ENCODE measurements around the gene IPP. TPM values are rescaled to one million over a fixed set of nuclear protein-coding genes. Genes with fewer than 3 reads are reported as not detected.

The IPP gene
- total and polyA plus RNA-seq, 2 of the 8 experiments (the other 6 are each of a cell fraction or from before 2014, with no cell fraction given): 1.4 to 5.6 TPM

DNA sequence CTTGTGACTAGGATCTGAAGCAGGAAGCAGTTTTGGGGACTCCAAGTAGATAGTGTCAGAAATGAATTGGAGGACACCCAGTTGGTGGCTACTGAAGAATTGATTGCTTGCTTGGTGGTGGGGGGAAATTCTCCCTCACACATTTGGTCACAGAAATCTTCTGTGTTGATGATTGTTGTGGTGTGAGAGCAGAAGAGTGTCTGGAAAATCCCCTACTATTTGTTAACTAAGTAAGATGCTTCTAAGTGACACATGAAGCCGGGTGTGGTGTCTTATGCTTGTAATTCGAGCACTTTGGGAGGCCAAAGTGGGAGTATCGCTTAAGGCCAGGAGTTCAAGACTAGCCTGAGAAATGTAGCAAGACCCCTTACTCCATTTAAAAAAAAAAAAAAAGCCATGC lies 22.5 kb upstream of the IPP start:
- H3K9ac ChIP-seq (replicated peaks in 1 of 4; ENCODE audit: extremely low read depth in 1 of 4, low read depth in 3 of 4, low read length in 3 of 4): no peak overlapping the region
- no peak overlapping the region for H3K18ac ChIP-seq (ENCODE audit: extremely low read depth, low read length)
- no peak overlapping the region for H3K56ac ChIP-seq (replicated peaks; ENCODE audit: insufficient read length, low read depth, low read length)
- H4K5ac ChIP-seq (ENCODE audit: insufficient read length, low read depth, low read length): no peak overlapping the region
- no peak overlapping the region for H2BK15ac ChIP-seq (ENCODE audit: low read length)
- H4K8ac ChIP-seq (ENCODE audit: extremely low read depth, insufficient read depth, low read length): no peak overlapping the region
- no peaks in the 10 kb centered on the region for H3K23me2 ChIP-seq (ENCODE audit: low read depth, low read length)
- TF ChIP-seq TCF12 (IDR thresholded peaks at IDR 0.05; ENCODE audit: low read depth, low read length): no peak
- H3K14ac ChIP-seq (ENCODE audit: insufficient read length): no peak overlapping the region
- H2BK120ac ChIP-seq (replicated peaks; ENCODE audit: low read depth, low read length): no peak overlapping the region
- H4K20me1 ChIP-seq (replicated peaks in 1 of 2; ENCODE audit: control insufficient read depth in 1 of 2, insufficient read depth in 2 of 2, low read length in 2 of 2): no peaks in the 10 kb centered on the region
- no peaks in the 10 kb centered on the region for H3K79me1 ChIP-seq (ENCODE audit: low read depth, low read length)
- no peaks in the 10 kb centered on the region for H3K4me1 ChIP-seq (replicated peaks in 1 of 4; ENCODE audit: control insufficient read depth in 3 of 4, insufficient read depth in 4 of 4, low read length in 3 of 4)
- H2AFZ ChIP-seq (ENCODE audit: low read length): no peak overlapping the region
- no peak overlapping the region for H2BK12ac ChIP-seq (ENCODE audit: low read depth, low read length)
- no peaks in the 10 kb centered on the region for H3K27me3 ChIP-seq (replicated peaks in 1 of 4; ENCODE audit: control insufficient read depth in 3 of 4, extremely low read depth in 1 of 4, insufficient read depth in 3 of 4, low read length in 3 of 4)
- CTCF ChIA-PET (ENCODE audit: partially characterized antibody): no interaction called here
- WGBS, 2 experiments (ENCODE audit: extremely low coverage in 1 of 2, insufficient coverage in 1 of 2, insufficient read length in 1 of 2, insufficient replicate concordance in 2 of 2, low coverage in 1 of 2, low lambda C conversion rate in 2 of 2, missing lambda C conversion rate in 1 of 2): 98% methylated on average over 3 of the region's 3 CpGs; no CpG with 5 or more reads in 1 of the 2 experiments
- H3K4me2 ChIP-seq (ENCODE audit: insufficient read depth in 1 of 2, low read depth in 2 of 2, low read length in 2 of 2): no peak overlapping the region
- H4K91ac ChIP-seq (replicated peaks; ENCODE audit: insufficient read length, low read length): no peak overlapping the region
- no peak overlapping the region for H2BK5ac ChIP-seq (ENCODE audit: low read depth, low read length)
- H3K4me3 ChIP-seq (ENCODE audit: extremely low read depth in 1 of 4, insufficient read depth in 2 of 4, low read depth in 3 of 4, low read length in 4 of 4): no peak overlapping the region
- FAIRE-seq (no peak), DNase-seq (ENCODE audit: low read depth in 1 of 2, low spot score in 2 of 2) (no peak)
- H2BK20ac ChIP-seq (ENCODE audit: low read length): no peak overlapping the region
- no peak overlapping the region for H2AK5ac ChIP-seq (ENCODE audit: low read depth, low read length)
- no peak overlapping the region for H3K4ac ChIP-seq (replicated peaks; ENCODE audit: insufficient read length, low read depth, low read length)
- H3K27ac ChIP-seq (ENCODE audit: low read depth, low read length): no peak overlapping the region
- no peaks in the 10 kb centered on the region for H3K9me3 ChIP-seq (ENCODE audit: insufficient read depth in 2 of 2, low read depth in 1 of 2, low read length in 1 of 2)
- H3K79me2 ChIP-seq (ENCODE audit: control insufficient read depth in 1 of 2, insufficient read depth in 2 of 2, low read length in 2 of 2): no peaks in the 10 kb centered on the region
- H3K36me3 ChIP-seq (ENCODE audit: control insufficient read depth in 2 of 4, insufficient read depth in 4 of 4, low read length in 3 of 4): no peaks in the 10 kb centered on the region
- H3K23ac ChIP-seq (ENCODE audit: insufficient read length): no peak overlapping the region
- POLR2A ChIA-PET (ENCODE audit: partially characterized antibody): no interaction called here
